ENCODE data around the gene SRBD1.

Gene SRBD1

GRCh38 chr2:45646289-45646688, 35.2 kb upstream of the SRBD1 start:
- Mint-ChIP-seq H3K9me3 (no peaks in the 10 kb centered on the region), H3K4me3 (no peak overlapping the region)

GRCh38 chr2:45643543-45644542, 32.8 kb upstream of the SRBD1 start:
- H3K4me1 Mint-ChIP-seq (ENCODE audit: low read depth in 2 of 2), result peaks cover 7 to 10% of the 10 kb centered on the region in 2 donors
- ATAC-seq (replicated peaks) (peak; percentile 99), DNase-seq (peak; percentile 66 to 77 (median 66))
- H3K36me3 Mint-ChIP-seq (ENCODE audit: insufficient read depth), result no peaks in the 10 kb centered on the region
- peak overlapping the region; percentile 50 to 75 for H3K27ac Mint-ChIP-seq
- peak overlapping the region; percentile 72 to 82 for H3K4me3 Mint-ChIP-seq
- peaks cover 40 to 55% of the 10 kb centered on the region in 2 donors for H3K27me3 Mint-ChIP-seq
- H3K9me3 Mint-ChIP-seq, result no peaks in the 10 kb centered on the region

More at GRCh38 chr2:45646289-45646688, 35.2 kb upstream of the SRBD1 start:
- Mint-ChIP-seq H3K27me3 (peaks cover 24 to 31% of the 10 kb centered on the region in 2 donors), H3K4me1 (ENCODE audit: low read depth in 2 of 2) (peaks cover 10 to 19% of the 10 kb centered on the region in 2 donors), H3K36me3 (ENCODE audit: insufficient read depth) (peaks cover 15% of the 10 kb centered on the region), H3K27ac (no peak overlapping the region)
- DNase-seq, result no peak
- no peak for ATAC-seq (replicated peaks)

- Mint-ChIP-seq H3K4me3 (peak overlapping the region; percentile 72 to 82), H3K27me3 (peaks cover 46 to 63% of the 10 kb centered on the region in 2 donors), H3K36me3 (ENCODE audit: insufficient read depth) (no peaks in the 10 kb centered on the region), H3K9me3 (no peaks in the 10 kb centered on the region), H3K27ac (peak overlapping the region; percentile 50 to 75), H3K4me1 (ENCODE audit: low read depth in 2 of 2) (peaks cover 7 to 10% of the 10 kb centered on the region in 2 donors)
- ATAC-seq (replicated peaks) (peak; percentile 19), DNase-seq (no peak)
These were observed 32.0 kb upstream of the SRBD1 start for GRCh38 chr2:45643095-45643494.

GRCh38 chr2:45640576-45640975, 29.5 kb upstream of the SRBD1 start:
- ATAC-seq (replicated peaks), result no peak

GRCh38 chr2:45637440-45637839, 26.4 kb upstream of the SRBD1 start:
- Mint-ChIP-seq H3K27me3 (peaks cover 65 to 80% of the 10 kb centered on the region in 2 donors), H3K4me1 (ENCODE audit: low read depth in 2 of 2) (peaks cover 0 to 6% of the 10 kb centered on the region in 2 donors), H3K27ac (no peak overlapping the region), H3K4me3 (no peak overlapping the region), H3K36me3 (ENCODE audit: insufficient read depth) (no peaks in the 10 kb centered on the region), H3K9me3 (no peaks in the 10 kb centered on the region)
- peak; percentile 51 for ATAC-seq (replicated peaks)
- DNase-seq, result no peak

More at GRCh38 chr2:45640576-45640975, 29.5 kb upstream of the SRBD1 start:
- Mint-ChIP-seq H3K4me1 (ENCODE audit: low read depth in 2 of 2) (peaks cover 7 to 15% of the 10 kb centered on the region in 2 donors), H3K4me3 (no peak overlapping the region), H3K27me3 (peaks cover 64 to 80% of the 10 kb centered on the region in 2 donors), H3K36me3 (ENCODE audit: insufficient read depth) (no peaks in the 10 kb centered on the region), H3K27ac (no peak overlapping the region), H3K9me3 (no peaks in the 10 kb centered on the region)
- DNase-seq, result no peak

GRCh38 chr2:45636008-45636407, 24.9 kb upstream of the SRBD1 start:
- ATAC-seq (replicated peaks), result no peak
- Mint-ChIP-seq H3K27me3 (peaks cover 68 to 80% of the 10 kb centered on the region in 2 donors), H3K4me1 (ENCODE audit: low read depth in 2 of 2) (peaks cover 0 to 6% of the 10 kb centered on the region in 2 donors)

GRCh38 chr2:45634223-45634622, 23.2 kb upstream of the SRBD1 start:
- ATAC-seq (replicated peaks) (no peak), DNase-seq (no peak)
- H3K36me3 Mint-ChIP-seq (ENCODE audit: insufficient read depth), result no peaks in the 10 kb centered on the region
- no peak overlapping the region for H3K27ac Mint-ChIP-seq
- H3K27me3 Mint-ChIP-seq, result peaks cover 66 to 75% of the 10 kb centered on the region in 2 donors
- H3K9me3 Mint-ChIP-seq, result no peaks in the 10 kb centered on the region
- no peak overlapping the region for H3K4me3 Mint-ChIP-seq
- peaks cover 0 to 6% of the 10 kb centered on the region in 2 donors for H3K4me1 Mint-ChIP-seq (ENCODE audit: low read depth in 2 of 2)

More at GRCh38 chr2:45636008-45636407, 24.9 kb upstream of the SRBD1 start:
- H3K9me3 Mint-ChIP-seq, result no peaks in the 10 kb centered on the region
- DNase-seq, result no peak
- no peak overlapping the region for H3K27ac Mint-ChIP-seq
- H3K4me3 Mint-ChIP-seq, result no peak overlapping the region
- H3K36me3 Mint-ChIP-seq (ENCODE audit: insufficient read depth), result no peaks in the 10 kb centered on the region

- DNase-seq (no peak), ATAC-seq (replicated peaks) (no peak)
- Mint-ChIP-seq H3K27me3 (peaks cover 51 to 68% of the 10 kb centered on the region in 2 donors), H3K27ac (no peak overlapping the region), H3K4me3 (no peak overlapping the region), H3K4me1 (ENCODE audit: low read depth in 2 of 2) (no peaks in the 10 kb centered on the region), H3K9me3 (no peaks in the 10 kb centered on the region), H3K36me3 (ENCODE audit: insufficient read depth) (no peaks in the 10 kb centered on the region)
These were observed 20.9 kb upstream of the SRBD1 start for GRCh38 chr2:45631955-45632354.

- Mint-ChIP-seq H3K36me3 (ENCODE audit: insufficient read depth) (no peaks in the 10 kb centered on the region), H3K27me3 (peaks cover 51 to 70% of the 10 kb centered on the region in 2 donors), H3K27ac (no peak overlapping the region), H3K4me3 (no peak overlapping the region), H3K9me3 (no peaks in the 10 kb centered on the region), H3K4me1 (ENCODE audit: low read depth in 2 of 2) (no peaks in the 10 kb centered on the region)
- DNase-seq (no peak), ATAC-seq (replicated peaks) (no peak)
These were observed 20.3 kb upstream of the SRBD1 start for GRCh38 chr2:45631319-45631718.

- no peaks in the 10 kb centered on the region for H3K36me3 Mint-ChIP-seq (ENCODE audit: insufficient read depth)
- ATAC-seq (replicated peaks), result no peak
- H3K9me3 Mint-ChIP-seq, result no peaks in the 10 kb centered on the region
- no peak overlapping the region for H3K27ac Mint-ChIP-seq
- no peaks in the 10 kb centered on the region for H3K4me1 Mint-ChIP-seq (ENCODE audit: low read depth in 2 of 2)
- DNase-seq, result no peak
- peaks cover 40 to 63% of the 10 kb centered on the region in 2 donors for H3K27me3 Mint-ChIP-seq
- H3K4me3 Mint-ChIP-seq, result no peak overlapping the region
These were observed 18.9 kb upstream of the SRBD1 start for GRCh38 chr2:45629971-45630370.

GRCh38 chr2:45627911-45628310, 16.8 kb upstream of the SRBD1 start:
- Mint-ChIP-seq H3K4me3 (no peak overlapping the region), H3K9me3 (no peaks in the 10 kb centered on the region), H3K4me1 (ENCODE audit: low read depth in 2 of 2) (no peaks in the 10 kb centered on the region), H3K36me3 (ENCODE audit: insufficient read depth) (no peaks in the 10 kb centered on the region), H3K27ac (no peak overlapping the region), H3K27me3 (peaks cover 44 to 74% of the 10 kb centered on the region in 2 donors)
- ATAC-seq (replicated peaks) (no peak), DNase-seq (no peak)

GRCh38 chr2:45626387-45627221, 15.5 kb upstream of the SRBD1 start:
- Mint-ChIP-seq H3K27ac (no peak overlapping the region), H3K9me3 (no peaks in the 10 kb centered on the region), H3K4me1 (ENCODE audit: low read depth in 2 of 2) (no peaks in the 10 kb centered on the region), H3K36me3 (ENCODE audit: insufficient read depth) (no peaks in the 10 kb centered on the region), H3K4me3 (no peak overlapping the region), H3K27me3 (peaks cover 45 to 75% of the 10 kb centered on the region in 2 donors)
- ATAC-seq (replicated peaks) (no peak), DNase-seq (no peak)

GRCh38 chr2:45625824-45626223, 14.8 kb upstream of the SRBD1 start:
- H3K4me3 Mint-ChIP-seq, result no peak overlapping the region
- H3K27me3 Mint-ChIP-seq, result peaks cover 45 to 75% of the 10 kb centered on the region in 2 donors
- no peak overlapping the region for H3K27ac Mint-ChIP-seq
- H3K4me1 Mint-ChIP-seq (ENCODE audit: low read depth in 2 of 2), result no peaks in the 10 kb centered on the region
- no peaks in the 10 kb centered on the region for H3K9me3 Mint-ChIP-seq
- ATAC-seq (replicated peaks), result no peak
- H3K36me3 Mint-ChIP-seq (ENCODE audit: insufficient read depth), result no peaks in the 10 kb centered on the region
- no peak for DNase-seq
